Stomach (tissue), 4 donors: ENCODE measurements around the gene C1QTNF6.

Source experiments
- CTCF ChIP-seq, 7 experiments: fragments of 450-650 bp in 4 of 7; fragments of 200-600 bp in 3 of 7; sonication (generic) in 3 of 7; IDR thresholded peaks; one replicate each; pipeline ENCODE4 v1.5.1; 2016 to 2019; ENCODE audit warnings: antibody characterized with exemption in 7 of 7, control low read depth in 2 of 7, mild to moderate bottlenecking in 1 of 7
- POLR2AphosphoS5 ChIP-seq, 3 donors: sonication (generic); formaldehyde crosslinking; IDR thresholded peaks; one replicate each; pipeline ENCODE4 v1.6.1; 2016; ENCODE audit warnings: antibody characterized with exemption in 3 of 3

GRCh38 chr22:37151401-37151800 is 36.6 kb downstream of the C1QTNF6 start:
- no peak for TF ChIP-seq CTCF (IDR thresholded peaks at IDR 0.05)
- no peak for TF ChIP-seq POLR2AphosphoS5 (IDR thresholded peaks at IDR 0.05)
